Measurements from ENCODE around the gene UBE2N. TPM values are rescaled to one million over a fixed set of nuclear protein-coding genes. Genes with fewer than 3 reads are reported as not detected.
A peak's percentile ranks its signal among the peaks of the same experiment; 100 is the strongest.
"Not testable (repeated sequence)": the region's sequence is repeated elsewhere in the genome, so short reads cannot be mapped to it uniquely, and the experiment has no call there.

Gene UBE2N
- polyA plus RNA-seq, 6 donors from 2014 or later, result 152 to 210 (median 157) TPM

- no peak for DNase-seq
- H3K27me3 Mint-ChIP-seq, result no peaks in the 10 kb centered on the region
- H3K4me3 Mint-ChIP-seq, result peak overlapping the region in 1 of 8 donors; percentile 32
- ATAC-seq (ENCODE audit: low read depth in 2 of 2), result no peak
- peak overlapping the region in 3 of 6 donors; percentile 38 to 88 (median 43) for H3K27ac Mint-ChIP-seq
- no peaks in the 10 kb centered on the region for H3K9me3 Mint-ChIP-seq
- peaks cover 5 to 6% of the 10 kb centered on the region in 2 donors for H3K36me3 Mint-ChIP-seq
- peaks cover 52 to 67% (median 59%) of the 10 kb centered on the region in 3 donors for H3K4me1 Mint-ChIP-seq
These were observed 25.9 kb downstream of the UBE2N start for GRCh38 chr12:93415723-93416464.

- no peak for DNase-seq
- peaks cover 42 to 52% (median 44%) of the 10 kb centered on the region in 3 donors for H3K4me1 Mint-ChIP-seq
- no peak for ATAC-seq (ENCODE audit: low read depth in 2 of 2)
- peaks cover 6 to 8% of the 10 kb centered on the region in 2 donors for H3K36me3 Mint-ChIP-seq
- peak overlapping the region in 5 of 6 donors; percentile 1 to 91 (median 6) for H3K27ac Mint-ChIP-seq
- H3K4me3 Mint-ChIP-seq, result no peak overlapping the region
- H3K9me3 Mint-ChIP-seq, result no peaks in the 10 kb centered on the region
- H3K27me3 Mint-ChIP-seq, result no peaks in the 10 kb centered on the region
These were observed 28.7 kb downstream of the UBE2N start for GRCh38 chr12:93413064-93413463.

GRCh38 chr12:93412396-93412795 lies 29.4 kb downstream of the UBE2N start:
- not testable (repeated sequence) for DNase-seq; H3K36me3 Mint-ChIP-seq; H3K9me3 Mint-ChIP-seq; H3K27me3 Mint-ChIP-seq; ATAC-seq (ENCODE audit: low read depth in 2 of 2); H3K4me3 Mint-ChIP-seq
- peak overlapping the region in 4 of 6 donors; percentile 29 to 80 (median 66) for H3K27ac Mint-ChIP-seq
- peaks cover 41 to 49% (median 42%) of the 10 kb centered on the region in 3 donors for H3K4me1 Mint-ChIP-seq

GRCh38 chr12:93411060-93411459 lies 30.7 kb downstream of the UBE2N start:
- H3K27ac Mint-ChIP-seq, H3K4me3 Mint-ChIP-seq: not testable (repeated sequence)

GRCh38 chr12:93409343-93410187 lies 32.2 kb downstream of the UBE2N start:
- not testable (repeated sequence) for DNase-seq; H3K27me3 Mint-ChIP-seq; H3K9me3 Mint-ChIP-seq; H3K4me3 Mint-ChIP-seq; ATAC-seq (ENCODE audit: low read depth in 2 of 2)
- peak overlapping the region in 1 of 6 donors; percentile 46 for H3K27ac Mint-ChIP-seq
- H3K36me3 Mint-ChIP-seq, result peaks cover 6 to 12% of the 10 kb centered on the region in 2 donors
- peaks cover 20 to 26% (median 23%) of the 10 kb centered on the region in 3 donors for H3K4me1 Mint-ChIP-seq

More at GRCh38 chr12:93411060-93411459, 30.7 kb downstream of the UBE2N start:
- Mint-ChIP-seq H3K4me1 (peaks cover 31 to 39% (median 36%) of the 10 kb centered on the region in 3 donors), H3K36me3 (peaks cover 6 to 13% of the 10 kb centered on the region in 2 donors)
- not testable (repeated sequence) for H3K27me3 Mint-ChIP-seq; DNase-seq; H3K9me3 Mint-ChIP-seq; ATAC-seq (ENCODE audit: low read depth in 2 of 2)

- peaks cover 15 to 22% (median 18%) of the 10 kb centered on the region in 3 donors for H3K4me1 Mint-ChIP-seq
- no peak for ATAC-seq (ENCODE audit: low read depth in 2 of 2)
- no peak for DNase-seq
- H3K27ac Mint-ChIP-seq, result peak overlapping the region in 2 of 6 donors; percentile 46 to 50
- H3K4me3 Mint-ChIP-seq, result no peak overlapping the region
- no peaks in the 10 kb centered on the region for H3K9me3 Mint-ChIP-seq
- H3K27me3 Mint-ChIP-seq, result no peaks in the 10 kb centered on the region
- peaks cover 6 to 9% of the 10 kb centered on the region in 2 donors for H3K36me3 Mint-ChIP-seq
These were observed 32.9 kb downstream of the UBE2N start for GRCh38 chr12:93408813-93409212.

- no peaks in the 10 kb centered on the region for H3K9me3 Mint-ChIP-seq
- H3K36me3 Mint-ChIP-seq, result peaks cover 6 to 9% of the 10 kb centered on the region in 2 donors
- no peaks in the 10 kb centered on the region for H3K27me3 Mint-ChIP-seq
- no peak overlapping the region for H3K4me3 Mint-ChIP-seq
- peaks cover 6 to 14% (median 9%) of the 10 kb centered on the region in 3 donors for H3K4me1 Mint-ChIP-seq
- no peak for ATAC-seq (ENCODE audit: low read depth in 2 of 2)
- no peak for DNase-seq
- H3K27ac Mint-ChIP-seq, result peak overlapping the region in 3 of 6 donors; percentile 14 to 66 (median 28)
These were observed 33.8 kb downstream of the UBE2N start for GRCh38 chr12:93407963-93408283.

- H3K36me3 Mint-ChIP-seq, result peaks cover 4 to 9% of the 10 kb centered on the region in 2 donors
- peak overlapping the region in 5 of 6 donors; percentile 64 to 93 (median 68) for H3K27ac Mint-ChIP-seq
- no peak overlapping the region for H3K4me3 Mint-ChIP-seq
- ATAC-seq (ENCODE audit: low read depth in 2 of 2) (no peak), DNase-seq (no peak)
- no peaks in the 10 kb centered on the region for H3K27me3 Mint-ChIP-seq
- peaks cover 3 to 10% (median 4%) of the 10 kb centered on the region in 3 donors for H3K4me1 Mint-ChIP-seq
- H3K9me3 Mint-ChIP-seq, result no peaks in the 10 kb centered on the region
These were observed 34.4 kb downstream of the UBE2N start for GRCh38 chr12:93407054-93407962.

- peaks cover 0 to 4% of the 10 kb centered on the region in 2 donors for H3K36me3 Mint-ChIP-seq
- DNase-seq, result no peak
- H3K27me3 Mint-ChIP-seq, result no peaks in the 10 kb centered on the region
- no peak overlapping the region for H3K4me3 Mint-ChIP-seq
- ATAC-seq (ENCODE audit: low read depth in 2 of 2), result no peak
- peak overlapping the region in 3 of 6 donors; percentile 24 to 76 (median 66) for H3K27ac Mint-ChIP-seq
- H3K4me1 Mint-ChIP-seq, result peaks cover 0 to 6% (median 4%) of the 10 kb centered on the region in 3 donors
- no peaks in the 10 kb centered on the region for H3K9me3 Mint-ChIP-seq
These were observed 36.5 kb downstream of the UBE2N start for GRCh38 chr12:93404961-93405849.

- no peak overlapping the region for H3K4me3 Mint-ChIP-seq
- H3K4me1 Mint-ChIP-seq, result peaks cover 0 to 6% (median 4%) of the 10 kb centered on the region in 3 donors
- H3K27ac Mint-ChIP-seq, result peak overlapping the region in 2 of 6 donors; percentile 22 to 39
- no peak for DNase-seq
- peaks cover 0 to 4% of the 10 kb centered on the region in 2 donors for H3K36me3 Mint-ChIP-seq
- no peak for ATAC-seq (ENCODE audit: low read depth in 2 of 2)
- H3K9me3 Mint-ChIP-seq, result no peaks in the 10 kb centered on the region
- H3K27me3 Mint-ChIP-seq, result no peaks in the 10 kb centered on the region
These were observed 37.6 kb downstream of the UBE2N start for GRCh38 chr12:93403988-93404803.
